ENCODE results near the gene EN2. TPM values are rescaled to one million over a fixed set of nuclear protein-coding genes. Genes with fewer than 3 reads are reported as not detected.

Gene EN2
- total and polyA plus RNA-seq, 2 of the 4 experiments (the other 2 are of a cell fraction) = not detected

GRCh38 chr7:155447603-155448002 lies 10.3 kb upstream of the EN2 start:
- Histone ChIP-seq H2BK15ac (ENCODE audit: low read depth, low read length) (no peak overlapping the region), H3K4me1 (ENCODE audit: control insufficient read depth, insufficient read depth, low read length) (no peaks in the 10 kb centered on the region), H4K20me1 (ENCODE audit: insufficient read depth, low read length) (no peaks in the 10 kb centered on the region), H3K18ac (ENCODE audit: low read depth, low read length) (no peak overlapping the region), H3K4me2 (ENCODE audit: low read depth, low read length) (no peak overlapping the region), H2AK9ac (replicated peaks; ENCODE audit: low read depth, low read length, poor library complexity) (no peak overlapping the region), H3K4me3 (ENCODE audit: insufficient read depth, low read depth, low read length) (no peak overlapping the region), H3K27me3 (ENCODE audit: control insufficient read depth, insufficient read depth, low read length) (peaks cover 55% of the 10 kb centered on the region), H2AK5ac (ENCODE audit: low read depth, low read length) (no peak overlapping the region), H2BK5ac (ENCODE audit: low read depth, low read length, poor library complexity, severe bottlenecking) (no peak overlapping the region), H4K8ac (ENCODE audit: low read depth in 2 of 2, low read length in 2 of 2) (no peak overlapping the region), H3K9me1 (ENCODE audit: insufficient read depth, low read length) (no peaks in the 10 kb centered on the region), H3K36me3 (ENCODE audit: control insufficient read depth, insufficient read depth, low read length) (no peaks in the 10 kb centered on the region), H3K9ac (ENCODE audit: low read depth, low read length) (no peak overlapping the region), H3K27ac (ENCODE audit: insufficient read depth, low read length) (no peak overlapping the region), H3K23ac (ENCODE audit: low read depth, low read length) (no peak overlapping the region), H3K4ac (ENCODE audit: low read depth, low read length) (no peak overlapping the region), H4K91ac (ENCODE audit: insufficient read depth, low read depth, low read length) (no peak overlapping the region), H3K9me3 (ENCODE audit: control insufficient read depth, insufficient read depth, low read length) (no peaks in the 10 kb centered on the region), H2BK20ac (ENCODE audit: low read depth, low read length) (no peak overlapping the region), H2AFZ (replicated peaks; ENCODE audit: low read length, poor library complexity) (no peak overlapping the region), H2BK120ac (ENCODE audit: low read depth, low read length) (no peak overlapping the region), H3K56ac (ENCODE audit: extremely low read depth, insufficient read depth, low read length) (no peak overlapping the region), H4K5ac (ENCODE audit: low read depth, low read length) (no peak overlapping the region), H3K79me1 (ENCODE audit: low read depth in 1 of 2, low read length in 2 of 2) (no peaks in the 10 kb centered on the region), H3K14ac (replicated peaks; ENCODE audit: low read depth, low read length) (no peak overlapping the region)
- in situ Hi-C loops (cut with MboI; ENCODE audit: low sequenced_read_pairs) (no loop called here), intact Hi-C loops (cut with micrococcal nuclease) (no loop called here), dilution Hi-C loops (cut with HindIII; ENCODE audit: low sequenced_read_pairs, unreplicated experiment) (no loop called here)
- TF ChIP-seq NFE2L2 (IDR thresholded peaks at IDR 0.05; ENCODE audit: low read depth, low read length) (no peak), RAD21 (IDR thresholded peaks at IDR 0.05; ENCODE audit: low read length) (no peak), BHLHE40 (IDR thresholded peaks at IDR 0.05; ENCODE audit: low read depth, low read length) (no peak), MAZ (IDR thresholded peaks at IDR 0.05; ENCODE audit: borderline replicate concordance, low read depth, low read length) (no peak), RCOR1 (IDR thresholded peaks at IDR 0.05; ENCODE audit: insufficient replicate concordance, low read length) (no peak), MAFK (IDR thresholded peaks at IDR 0.05; ENCODE audit: low read depth, low read length) (no peak), CTCF (conservative IDR thresholded peaks at IDR 0.05; ENCODE audit: low read depth, low read length) (no peak), CHD1 (IDR thresholded peaks at IDR 0.05; ENCODE audit: low read depth, low read length) (no peak)
- TF ChIP-seq, protein P1, sequence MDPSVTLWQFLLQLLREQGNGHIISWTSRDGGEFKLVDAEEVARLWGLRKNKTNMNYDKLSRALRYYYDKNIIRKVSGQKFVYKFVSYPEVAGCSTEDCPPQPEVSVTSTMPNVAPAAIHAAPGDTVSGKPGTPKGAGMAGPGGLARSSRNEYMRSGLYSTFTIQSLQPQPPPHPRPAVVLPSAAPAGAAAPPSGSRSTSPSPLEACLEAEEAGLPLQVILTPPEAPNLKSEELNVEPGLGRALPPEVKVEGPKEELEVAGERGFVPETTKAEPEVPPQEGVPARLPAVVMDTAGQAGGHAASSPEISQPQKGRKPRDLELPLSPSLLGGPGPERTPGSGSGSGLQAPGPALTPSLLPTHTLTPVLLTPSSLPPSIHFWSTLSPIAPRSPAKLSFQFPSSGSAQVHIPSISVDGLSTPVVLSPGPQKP (IDR thresholded peaks at IDR 0.05; ENCODE audit: borderline replicate concordance, low read depth, low read length) = no peak
- CTCF ChIA-PET = no interaction called here
- ATAC-seq (ENCODE audit: low read depth) (no peak), DNase-seq (no peak)
- POLR2A ChIA-PET (ENCODE audit: unreplicated experiment) = no interaction called here
- no CpG with 5 or more reads among the region's 2 CpGs for WGBS, 2 experiments (ENCODE audit: extremely low coverage in 2 of 2, insufficient read length in 1 of 2)
- no TSS peak for BruUV-seq (replicated peaks)
